K562 (cell line): ENCODE measurements around the gene RASGEF1C. TPM values are rescaled to one million over a fixed set of nuclear protein-coding genes. Genes with fewer than 3 reads are reported as not detected.
A peak's percentile ranks its signal among the peaks of the same experiment; 100 is the strongest.

Experiments used
- ATAC-seq: fragments of 200-7000 bp; cut with Tn5 transposase; 3 replicates; pipeline ENCODE4 v1.9.1; 2020; ENCODE audit warnings: moderate library complexity
- BruUV-seq: library from RNA; stranded (reverse); fragments of 400-500 nt; replicated peaks from 2 replicates; lab custom pipeline; 2021; lab: Mats Ljungman, UMichigan
- CTCF ChIA-PET: fragments of 300-600 bp; formaldehyde crosslinking; extraction: SDS; loops from one replicate; lab custom pipeline; 2021; ENCODE audit warnings: low intra/inter-chr PET ratio; lab: Yijun Ruan, JAX
- POLR2A ChIA-PET: fragments of 300-600, 350-650 bp; sonication (Branson Sonifier 250); formaldehyde crosslinking; extraction: SDS; loops from one replicate; lab custom pipeline; 2021; ENCODE audit warnings: antibody characterized with exemption, inconsistent platforms; lab: Yijun Ruan, JAX
- DNase-seq, 4 experiments: peaks; one replicate each; pipeline versions ENCODE4 v3.0.0 to v3.0.0-alpha.2; 2011 to 2018; ENCODE audit warnings: low spot score in 3 of 4, mixed read lengths in 3 of 4; ENCODE audit errors: extremely low read depth in 1 of 4
- FAIRE-seq: peaks from 2 replicates; lab custom pipeline; 2011; peaks lifted over from hg19 to GRCh38; lab: Jason Lieb, UNC
- H2AFZ ChIP-seq: 2 replicates; pipeline ENCODE4 v1.6.0; 2011; ENCODE audit warnings: low read depth, low read length, control low read depth, inconsistent platforms
- H3K27ac ChIP-seq: fragments of 200-600 bp; 3 replicates; pipeline ENCODE4 v1.8.0; 2011; ENCODE audit warnings: low read depth, mild to moderate bottlenecking, control low read depth, inconsistent platforms, low read length, moderate library complexity, mixed read lengths; ENCODE audit errors: extremely low read depth
- H3K27me3 ChIP-seq, 2 experiments: fragments of 300-600 bp in 1 of 2; 2 replicates in 1 of 2; 3 replicates in 1 of 2; pipeline versions ENCODE4 v1.6.0 to v1.8.0; 2011; ENCODE audit warnings: inconsistent platforms in 2 of 2, low read length in 2 of 2, mild to moderate bottlenecking in 1 of 2, mixed read lengths in 1 of 2, moderate library complexity in 1 of 2; ENCODE audit not compliant: control insufficient read depth in 2 of 2, insufficient read depth in 2 of 2
- H3K36me3 ChIP-seq: fragments of 300-600 bp; 3 replicates; pipeline ENCODE4 v1.8.0; 2011; ENCODE audit warnings: mild to moderate bottlenecking, low read length, inconsistent platforms; ENCODE audit not compliant: control insufficient read depth, insufficient read depth
- H3K4me1 ChIP-seq, 2 experiments: fragments of 200-600 bp in 1 of 2; replicated peaks in 1 of 2; 2 replicates in 1 of 2; 3 replicates in 1 of 2; pipeline versions ENCODE4 v1.5.1 to v1.8.0; 2011; ENCODE audit warnings: inconsistent platforms in 2 of 2, low read length in 2 of 2, mild to moderate bottlenecking in 1 of 2, mixed read lengths in 1 of 2, moderate library complexity in 1 of 2; ENCODE audit not compliant: control insufficient read depth in 2 of 2, insufficient read depth in 2 of 2
- H3K4me2 ChIP-seq: 2 replicates; pipeline ENCODE4 v1.6.1; 2011; ENCODE audit warnings: low read length, control low read depth, inconsistent platforms, mixed read lengths; ENCODE audit not compliant: insufficient read depth
- H3K4me3 ChIP-seq: fragments of 200-600 bp; sonication (generic), shearing (Covaris generic); 2 replicates; pipeline ENCODE4 v1.5.1; 2016; ENCODE audit warnings: control low read depth, inconsistent platforms
- H3K79me2 ChIP-seq: fragments of 200-600 bp; 3 replicates; pipeline ENCODE4 v1.8.0; 2011; ENCODE audit warnings: low read length, inconsistent platforms; ENCODE audit not compliant: control insufficient read depth, insufficient read depth
- H3K9ac ChIP-seq, 2 experiments: 2 replicates each; pipeline versions ENCODE4 v1.6.0 to v1.6.1; 2011; ENCODE audit warnings: low read depth in 2 of 2, low read length in 2 of 2, control low read depth in 1 of 2, inconsistent platforms in 1 of 2, mild to moderate bottlenecking in 1 of 2, mixed read lengths in 1 of 2; ENCODE audit not compliant: insufficient read depth in 1 of 2
- H3K9me1 ChIP-seq: one replicate; pipeline ENCODE4 v1.6.0; 2011; ENCODE audit warnings: inconsistent platforms, mild to moderate bottlenecking, low read length, moderate library complexity; ENCODE audit not compliant: control insufficient read depth, insufficient read depth
- H3K9me3 ChIP-seq: replicated peaks from 2 replicates; pipeline ENCODE4 v1.5.1; 2011; ENCODE audit warnings: low read depth, low read length, inconsistent platforms; ENCODE audit not compliant: control insufficient read depth, insufficient read depth
- H4K20me1 ChIP-seq: replicated peaks from 2 replicates; pipeline ENCODE4 v1.6.1; 2011; ENCODE audit warnings: low read length, inconsistent platforms, mixed read lengths; ENCODE audit not compliant: control insufficient read depth, insufficient read depth
- FOXK2 ChIP-seq, 2 experiments: fragments of 450-650 bp; IDR thresholded peaks in 1 of 2; conservative IDR thresholded peaks in 1 of 2; 2 replicates each; pipeline ENCODE4 v1.6.1; 2016; ENCODE audit warnings: low read depth in 2 of 2, mild to moderate bottlenecking in 1 of 2
- MBD2 ChIP-seq: sonication (generic); IDR thresholded peaks from 2 replicates; pipeline ENCODE4 v1.6.1; 2016; ENCODE audit warnings: low read depth, borderline replicate concordance
- NCOA1 ChIP-seq: fragments of 450-650 bp; IDR thresholded peaks from 2 replicates; pipeline ENCODE4 v1.6.1; 2016; ENCODE audit warnings: low read depth
- SMARCA4 ChIP-seq: fragments of 450-650 bp; IDR thresholded peaks from 2 replicates; pipeline ENCODE4 v1.6.1; 2016
- ZNF354B ChIP-seq: fragments of 250-450 bp; sonication (Bioruptor Pico); IDR thresholded peaks from 2 replicates; pipeline ENCODE4 v1.4.0; 2020
- WGBS: fragments of 100-300 bp; shearing (Covaris generic); methylation state at CpG from one replicate; pipeline ENCODE4 v1.1.6; 2016; ENCODE audit warnings: low coverage, mixed read lengths; ENCODE audit not compliant: insufficient coverage; ENCODE audit errors: missing lambda C conversion rate; 5-methylcytosine and 5-hydroxymethylcytosine counted together
- in situ Hi-C: fragments of 300-500 bp; cut with MboI; formaldehyde crosslinking; loops from 4 replicates; pipeline ENCODE4 v1.15.0; 2018; ENCODE audit warnings: inconsistent platforms, mixed read lengths
- intact Hi-C: fragments of 100-400 bp; cut with micrococcal nuclease; formaldehyde crosslinking; loops from 2 replicates; pipeline ENCODE4 v1.14.2; 2022
- polyA plus RNA-seq, 8 experiments: library from polyadenylated mRNA; depleted of rRNA in 4 of 8; stranded (reverse) in 5 of 8; unstranded in 3 of 8; fragments of >200 nt; fragmentation: Nextera tagmentation in 2 of 8; fragmentation: Illumina TruSeq in 1 of 8; extraction: Ambion mirVana in 2 of 8; extraction: Trizol in 1 of 8; gene quantifications; 2 replicates each; pipeline versions ENCODE4 v1.2.1 to v1.2.3, GENCODE V29; 2011 to 2014; ENCODE audit warnings: inconsistent platforms in 1 of 8, missing spikeins in 1 of 8
- total RNA-seq, 7 experiments: library from RNA; depleted of rRNA in 6 of 7; stranded (reverse); fragments of >200 nt in 6 of 7; fragmentation: Illumina TruSeq in 2 of 7; extraction: Trizol in 2 of 7; gene quantifications; 2 replicates each; pipeline versions ENCODE4 v1.2.1 to v1.2.3, GENCODE V29; 2011 to 2021; ENCODE audit warnings: low replicate concordance in 1 of 7

RASGEF1C gene
- total and polyA plus RNA-seq, 9 of the 15 experiments (the other 6 are each of a cell fraction or from before 2014, with no cell fraction given) = 0.04 to 1.1 (median 0.21) TPM; not detected in 4

GRCh38 chr5:180194410-180195345 lies 14.3 kb downstream of the RASGEF1C start:
- no peaks in the 10 kb centered on the region for H3K9me3 ChIP-seq
- TF ChIP-seq NCOA1 (no peak), SMARCA4 (no peak), FOXK2 (conservative IDR thresholded peaks at IDR 0.05 in 1 of 2, IDR thresholded peaks at IDR 0.05 in 1 of 2; ENCODE audit: low read depth in 2 of 2) (no peak), MBD2 (no peak), ZNF354B (CRISPR knock-in tag) (no peak)
- 32% methylated on average over 34 of the region's 34 CpGs for WGBS
- H3K9me1 ChIP-seq = no peaks in the 10 kb centered on the region
- H3K9ac ChIP-seq = peak overlapping the region in 1 of 2 experiments; percentile 26; a peak in 1 of 4 replicates
- H3K36me3 ChIP-seq = no peaks in the 10 kb centered on the region
- H3K4me2 ChIP-seq = no peak overlapping the region
- no peak overlapping the region for H3K27ac ChIP-seq
- no peak for ATAC-seq
- H3K27me3 ChIP-seq = peaks cover 12 to 59% of the 10 kb centered on the region in 2 experiments; a peak in 4 of 5 replicates
- CTCF ChIA-PET = no interaction called here
- no peak for FAIRE-seq
- H3K4me3 ChIP-seq = no peak overlapping the region
- BruUV-seq = no TSS peak
- POLR2A ChIA-PET = interaction anchor here (0.9 kb wide), 1 partner anchor 16 kb away, joined by 4 read pairs; no protein-coding TSS in a partner anchor
- DNase-seq = no peak
- no peaks in the 10 kb centered on the region; the same call in 1 of the 2 replicates for H4K20me1 ChIP-seq
- no peaks in the 10 kb centered on the region for H3K79me2 ChIP-seq
- in situ Hi-C loops (no loop called here), intact Hi-C loops (no loop called here)
- peaks cover 0 to 7% of the 10 kb centered on the region in 2 experiments; a peak in 2 of 5 replicates for H3K4me1 ChIP-seq
- H2AFZ ChIP-seq = no peak overlapping the region
